DMS153 (cell line): ENCODE data around the gene FAM9C.

Source experiments
- DNase-seq: peaks from one replicate; lab custom pipeline; 2025; lab: John Stamatoyannopoulos, UW

The FAM9C gene

DNA sequence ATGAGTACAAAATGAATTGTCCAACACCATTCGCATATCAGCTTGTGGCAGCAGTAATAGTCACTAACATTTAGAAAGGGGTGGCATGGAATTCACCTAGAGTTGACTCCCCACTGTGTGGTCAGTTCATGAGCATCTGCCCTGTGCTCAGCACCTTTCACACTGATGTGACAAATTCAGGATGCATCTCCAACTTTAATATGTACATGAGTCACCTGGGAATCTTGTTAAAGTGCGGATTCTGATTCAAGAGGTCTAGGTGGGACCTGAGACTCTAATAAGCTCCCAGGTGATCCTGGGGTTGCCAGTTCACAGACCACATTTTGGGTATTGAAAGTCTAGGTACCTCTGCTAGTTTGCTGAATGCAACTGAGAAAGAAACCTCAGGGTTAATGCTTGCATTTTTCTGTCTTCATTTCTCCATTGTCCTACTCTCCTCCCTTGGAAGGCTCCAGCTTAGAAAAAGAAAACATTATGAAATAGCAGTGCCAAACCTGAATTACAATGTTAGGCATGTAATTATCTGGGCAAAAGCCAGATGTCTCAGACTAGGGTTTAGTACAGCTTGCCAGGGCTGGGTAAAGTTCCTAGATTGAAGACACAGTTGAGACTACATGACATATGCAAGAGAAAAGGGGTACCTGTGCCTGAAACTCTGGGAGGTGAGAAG, 36.8 kb downstream of the FAM9C start:
- no peak for DNase-seq

GRCh38 chrX:13005661-13006473, 38.6 kb downstream of the FAM9C start:
- no peak for DNase-seq

- no peak for DNase-seq
These were observed 42.3 kb downstream of the FAM9C start for GRCh38 chrX:13001961-13002671.

- no peak for DNase-seq
These were observed 43.3 kb downstream of the FAM9C start for GRCh38 chrX:13001097-13001496.

- DNase-seq: no peak
These were observed 44.1 kb downstream of the FAM9C start for GRCh38 chrX:13000301-13000811.

- DNase-seq: no peak
These were observed 45.0 kb downstream of the FAM9C start for GRCh38 chrX:12999422-12999821.

- DNase-seq: no peak
These were observed 46.3 kb downstream of the FAM9C start for GRCh38 chrX:12997906-12998687.

DNA sequence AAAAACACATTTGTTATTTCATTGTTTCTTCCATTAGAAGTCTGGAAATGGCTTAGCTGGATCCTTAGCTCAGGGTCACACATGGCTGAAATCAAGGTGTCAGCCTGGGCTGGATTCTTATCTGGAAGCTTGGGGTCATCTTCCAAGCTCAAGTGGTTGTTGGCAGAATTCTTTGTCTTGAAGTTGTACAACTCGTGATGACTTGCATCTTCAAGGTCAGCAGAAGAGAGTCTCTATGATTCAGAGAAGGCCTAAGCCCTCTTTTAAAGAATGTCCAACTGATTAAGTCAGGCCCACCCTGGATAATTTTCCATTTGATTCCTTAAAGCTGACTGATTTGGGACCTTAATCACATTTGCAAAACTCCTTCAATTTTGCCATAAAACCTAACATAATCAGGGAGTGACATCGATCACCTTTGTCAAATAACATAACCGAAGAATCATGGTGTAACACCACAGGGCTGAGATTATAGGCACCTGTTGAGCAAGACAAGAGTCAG, 47.4 kb downstream of the FAM9C start:
- DNase-seq: no peak

GRCh38 chrX:12994321-12994720, 50.1 kb downstream of the FAM9C start:
- DNase-seq: no peak

GRCh38 chrX:12993826-12994225, 50.6 kb downstream of the FAM9C start:
- no peak for DNase-seq

DNA sequence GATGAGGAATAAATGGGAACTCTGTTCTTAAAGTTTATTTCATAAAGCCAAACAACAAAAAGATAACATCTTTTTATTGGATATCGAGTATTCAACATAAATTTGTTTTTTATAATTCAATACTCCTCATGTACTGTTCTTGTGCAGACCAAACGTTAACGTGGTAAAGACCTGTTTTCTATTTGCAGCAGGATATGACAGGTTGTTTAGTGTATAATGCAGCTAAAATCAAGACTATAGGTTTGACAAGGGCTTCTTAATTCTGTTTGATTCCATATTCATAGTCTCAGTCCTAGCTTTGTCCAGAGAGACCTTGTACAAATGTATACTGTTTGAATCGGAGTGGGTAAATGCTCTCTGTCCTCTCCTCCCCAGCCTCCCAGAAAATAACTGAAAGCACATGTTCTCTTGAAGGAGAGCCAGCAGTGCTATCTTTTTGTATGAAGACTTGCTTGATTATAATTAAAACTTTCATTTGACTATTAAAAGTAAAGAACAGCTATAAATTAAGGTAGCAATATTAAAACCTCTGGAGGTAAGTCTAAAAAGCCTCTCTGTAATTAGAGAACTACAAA, 51.8 kb downstream of the FAM9C start:
- no peak for DNase-seq

- DNase-seq: no peak
These were observed 52.8 kb downstream of the FAM9C start for GRCh38 chrX:12991575-12991974.

DNA sequence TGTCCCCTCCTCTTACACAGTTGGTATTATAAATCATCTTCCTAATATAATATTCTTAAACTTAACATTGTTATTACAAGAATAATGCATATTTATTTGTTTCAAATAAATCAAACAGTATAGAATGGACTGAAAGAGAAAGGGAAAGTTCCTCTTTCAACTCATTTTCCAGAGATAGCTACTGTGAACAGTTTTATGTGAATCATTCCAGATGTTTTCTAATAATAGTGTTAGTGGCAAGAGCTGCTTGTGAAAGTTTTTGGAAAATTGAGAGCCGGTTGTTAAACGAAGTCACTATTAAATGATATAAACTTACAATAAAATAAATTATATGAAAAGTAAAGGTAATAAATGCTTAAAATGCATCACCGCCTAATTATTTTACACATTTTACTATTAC, 55.0 kb downstream of the FAM9C start:
- DNase-seq: no peak

DNA sequence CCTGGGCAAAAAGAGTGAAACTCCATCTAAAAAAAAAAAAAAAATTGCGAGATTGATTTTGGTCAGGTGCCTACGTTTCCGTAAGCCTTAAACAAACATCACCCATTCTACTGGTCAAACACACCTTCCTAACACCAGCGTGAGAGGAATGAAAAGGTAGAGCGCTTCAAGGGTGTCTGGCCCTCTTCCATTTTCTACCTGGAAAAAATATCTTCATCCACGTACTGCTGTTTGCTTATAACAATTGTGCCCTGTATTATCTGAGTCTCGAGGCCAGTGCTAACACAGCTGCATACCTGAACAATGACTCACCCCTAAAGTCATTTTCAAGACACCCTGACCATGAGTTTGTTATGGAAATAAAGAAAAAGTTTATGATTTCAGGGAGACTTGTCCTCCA, 55.6 kb downstream of the FAM9C start:
- peak; percentile 88 for DNase-seq

GRCh38 chrX:12987900-12988594, 56.4 kb downstream of the FAM9C start:
- no peak for DNase-seq

GRCh38 chrX:12987340-12987739, 57.1 kb downstream of the FAM9C start:
- no peak for DNase-seq

DNA sequence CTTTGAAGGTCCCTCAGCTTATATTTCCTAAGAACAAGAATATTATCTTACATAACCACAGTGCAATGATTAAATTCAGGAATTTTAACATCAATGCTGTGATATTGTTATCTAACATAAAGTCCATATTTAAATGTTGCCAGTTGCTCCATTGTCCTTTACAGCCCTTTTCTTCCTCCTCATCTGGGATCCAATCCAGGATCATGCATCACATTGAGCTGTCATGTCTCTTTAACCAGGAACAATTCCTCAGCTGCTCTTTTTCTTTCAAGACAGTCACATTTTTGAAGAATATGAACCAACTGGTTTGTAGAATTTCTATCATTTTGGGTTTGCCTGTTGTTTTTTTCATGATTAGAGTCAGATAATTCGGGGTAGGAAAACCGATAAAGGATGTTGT, 57.5 kb downstream of the FAM9C start:
- DNase-seq: no peak

DNA sequence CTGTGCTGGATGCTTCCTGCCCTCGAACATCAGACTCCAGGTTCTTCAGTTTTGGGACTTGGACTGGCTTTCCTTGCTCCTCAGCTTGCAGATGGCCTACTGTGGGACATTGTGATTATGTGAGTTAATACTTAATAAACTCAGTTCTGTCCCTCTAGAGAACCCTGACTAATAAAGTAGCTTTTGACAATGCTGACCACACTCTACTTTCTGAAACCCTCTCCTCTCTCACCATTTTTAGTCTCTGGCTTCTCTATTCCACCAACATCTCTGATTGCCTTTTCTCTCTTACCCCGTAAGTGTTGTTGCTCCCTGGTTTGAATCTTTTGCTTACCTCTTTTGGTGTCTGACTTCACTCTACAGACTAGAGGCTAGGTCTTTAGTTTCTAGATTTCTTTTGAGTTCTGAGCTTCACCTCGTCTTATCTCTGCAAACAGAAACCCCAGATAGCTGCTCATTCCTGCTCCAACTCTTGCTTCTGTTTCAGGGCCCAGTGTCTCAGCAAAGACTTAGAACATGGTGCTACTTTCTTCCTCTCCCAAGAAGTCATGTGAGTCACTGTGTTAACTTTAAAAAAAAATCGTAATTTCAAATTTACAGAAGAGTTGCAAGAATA, 58.1 kb downstream of the FAM9C start:
- DNase-seq: no peak
